Keratinocyte (primary cell): ENCODE results near the gene POLR2L. TPM values are rescaled to one million over a fixed set of nuclear protein-coding genes. Genes with fewer than 3 reads are reported as not detected.

Source experiments
- DNase-seq: peaks from one replicate; pipeline ENCODE4 v3.0.0-alpha.2; 2011; ENCODE audit warnings: low read depth, missing footprints, low spot score
- FAIRE-seq: peaks from 2 replicates; lab custom pipeline; 2011; peaks lifted over from hg19 to GRCh38; lab: Jason Lieb, UNC
- H2AFZ ChIP-seq: 2 replicates; pipeline ENCODE4 v1.6.0; 2012; ENCODE audit warnings: low read length, control low read depth, inconsistent platforms; ENCODE audit not compliant: control insufficient read depth
- H3K27ac ChIP-seq: 2 replicates; pipeline ENCODE4 v1.5.1; 2011; ENCODE audit warnings: low read length; ENCODE audit not compliant: control insufficient read depth, insufficient read depth
- H3K27me3 ChIP-seq: 3 replicates; pipeline ENCODE4 v1.6.0; 2011; ENCODE audit warnings: low read length; ENCODE audit not compliant: control insufficient read depth, insufficient read depth; ENCODE audit errors: extremely low read depth
- H3K36me3 ChIP-seq, 2 experiments: 2 replicates in 1 of 2; 3 replicates in 1 of 2; pipeline ENCODE4 v1.5.1; 2011; ENCODE audit warnings: low read length in 2 of 2, mild to moderate bottlenecking in 1 of 2; ENCODE audit not compliant: control insufficient read depth in 2 of 2, insufficient read depth in 2 of 2; ENCODE audit errors: extremely low read depth in 1 of 2
- H3K4me1 ChIP-seq: 3 replicates; pipeline ENCODE4 v1.5.1; 2011; ENCODE audit warnings: low read length; ENCODE audit not compliant: control insufficient read depth, insufficient read depth; ENCODE audit errors: extremely low read depth
- H3K4me2 ChIP-seq: 3 replicates; pipeline ENCODE4 v1.6.0; 2011; ENCODE audit warnings: low read depth, low read length; ENCODE audit not compliant: control insufficient read depth, insufficient read depth; ENCODE audit errors: extremely low read depth
- H3K4me3 ChIP-seq, 3 experiments: fragments of 200-600 bp in 1 of 3; sonication (generic) in 1 of 3; 2 replicates in 2 of 3; 3 replicates in 1 of 3; pipeline ENCODE4 v1.5.1; 2011 to 2016; ENCODE audit warnings: low read length in 3 of 3, mild to moderate bottlenecking in 3 of 3, control low read depth in 2 of 3, inconsistent platforms in 1 of 3, low read depth in 1 of 3, mixed read lengths in 1 of 3, mixed run types in 1 of 3, moderate library complexity in 1 of 3; ENCODE audit not compliant: control insufficient read depth in 2 of 3, insufficient read depth in 2 of 3; ENCODE audit errors: extremely low read depth in 1 of 3
- H3K79me2 ChIP-seq: 2 replicates; pipeline ENCODE4 v1.6.0; 2012; ENCODE audit warnings: low read length; ENCODE audit not compliant: control insufficient read depth, insufficient read depth
- H3K9ac ChIP-seq: 3 replicates; pipeline ENCODE4 v1.6.0; 2011; ENCODE audit warnings: low read length; ENCODE audit not compliant: control insufficient read depth, insufficient read depth; ENCODE audit errors: extremely low read depth
- H3K9me1 ChIP-seq: 3 replicates; pipeline ENCODE4 v1.6.0; 2011; ENCODE audit warnings: low read length; ENCODE audit not compliant: control insufficient read depth, insufficient read depth; ENCODE audit errors: extremely low read depth
- H3K9me3 ChIP-seq: 2 replicates; pipeline ENCODE4 v1.5.1; 2012; ENCODE audit warnings: low read depth, low read length; ENCODE audit not compliant: control insufficient read depth
- H4K20me1 ChIP-seq: 3 replicates; pipeline ENCODE4 v1.6.0; 2011; ENCODE audit warnings: low read length; ENCODE audit not compliant: control insufficient read depth, insufficient read depth; ENCODE audit errors: extremely low read depth
- EZH2 ChIP-seq: IDR thresholded peaks from one replicate; pipeline ENCODE4 v1.6.1; 2012; ENCODE audit warnings: inconsistent platforms, mild to moderate bottlenecking, low read length, moderate library complexity
- dilution Hi-C: fragments of 300-500 bp; cut with MboI; formaldehyde crosslinking; loops from one replicate; pipeline ENCODE4 v1.7.0; 2020; ENCODE audit warnings: low sequenced_read_pairs; ENCODE audit not compliant: extremely low pct_ligation_motif_present
- polyA plus RNA-seq, 5 experiments: library from polyadenylated mRNA; depleted of rRNA in 3 of 5; stranded (reverse) in 3 of 5; stranded (forward) in 1 of 5; unstranded in 1 of 5; fragments of >200 nt; gene quantifications; 1 replicate in 1 of 5; 2 replicates in 3 of 5; 3 replicates in 1 of 5; pipeline versions ENCODE4 v1.2.1 to v1.2.3, GENCODE V29; 2011 to 2012; ENCODE audit warnings: missing spikeins in 2 of 5, low read depth in 1 of 5, low replicate concordance in 1 of 5
- TF ChIP-seq, protein P1 (sequence below), 3 experiments: IDR thresholded peaks in 1 of 3; conservative IDR thresholded peaks in 1 of 3; optimal IDR thresholded peaks in 1 of 3; 2 replicates in 2 of 3; 3 replicates in 1 of 3; pipeline versions ENCODE3 to v1.5.1; 2011; ENCODE audit warnings: low read length in 3 of 3, mild to moderate bottlenecking in 3 of 3, moderate library complexity in 2 of 3, control low read depth in 1 of 3, inconsistent platforms in 1 of 3; ENCODE audit not compliant: insufficient read depth in 2 of 3; ENCODE audit errors: extremely low read depth in 1 of 3

POLR2L gene
- polyA plus RNA-seq, 1 donor (not counting 4 experiments of a cell fraction or from before 2014, with no cell fraction given) = 145 TPM

DNA sequence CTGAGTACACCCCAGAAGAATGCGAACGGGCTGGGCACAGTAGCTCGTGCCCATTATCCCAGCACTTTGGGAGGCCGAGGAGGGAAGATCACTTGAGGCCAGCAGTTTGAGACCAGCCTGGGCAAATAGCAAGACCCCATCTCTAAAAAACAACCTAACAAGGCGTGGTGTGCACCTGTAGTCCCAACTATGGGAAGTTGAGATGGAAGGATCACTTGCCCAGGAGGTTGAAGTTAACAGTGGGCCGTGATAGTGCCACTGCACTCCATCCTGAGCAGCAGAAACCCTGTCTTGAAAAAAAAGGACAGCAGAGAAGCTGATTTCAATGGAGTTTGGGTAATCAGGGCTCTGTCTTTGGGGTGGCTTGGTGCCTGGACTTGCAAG, 29.3 kb downstream of the POLR2L start:
- Histone ChIP-seq H3K9me1 (no peaks in the 10 kb centered on the region), H3K9ac (no peak overlapping the region), H2AFZ (no peak overlapping the region), H3K4me3 (no peak overlapping the region), H3K4me2 (no peak overlapping the region), H4K20me1 (peaks cover 19% of the 10 kb centered on the region), H3K9me3 (no peaks in the 10 kb centered on the region), H3K4me1 (peaks cover 20% of the 10 kb centered on the region), H3K27ac (no peak overlapping the region), H3K36me3 (peaks cover 29 to 31% of the 10 kb centered on the region in 2 experiments), H3K27me3 (no peaks in the 10 kb centered on the region), H3K79me2 (peaks cover 39% of the 10 kb centered on the region)
- dilution Hi-C loops = no loop called here
- FAIRE-seq = no peak
- no peak for DNase-seq
- no peak for TF ChIP-seq EZH2
- TF ChIP-seq, protein P1, sequence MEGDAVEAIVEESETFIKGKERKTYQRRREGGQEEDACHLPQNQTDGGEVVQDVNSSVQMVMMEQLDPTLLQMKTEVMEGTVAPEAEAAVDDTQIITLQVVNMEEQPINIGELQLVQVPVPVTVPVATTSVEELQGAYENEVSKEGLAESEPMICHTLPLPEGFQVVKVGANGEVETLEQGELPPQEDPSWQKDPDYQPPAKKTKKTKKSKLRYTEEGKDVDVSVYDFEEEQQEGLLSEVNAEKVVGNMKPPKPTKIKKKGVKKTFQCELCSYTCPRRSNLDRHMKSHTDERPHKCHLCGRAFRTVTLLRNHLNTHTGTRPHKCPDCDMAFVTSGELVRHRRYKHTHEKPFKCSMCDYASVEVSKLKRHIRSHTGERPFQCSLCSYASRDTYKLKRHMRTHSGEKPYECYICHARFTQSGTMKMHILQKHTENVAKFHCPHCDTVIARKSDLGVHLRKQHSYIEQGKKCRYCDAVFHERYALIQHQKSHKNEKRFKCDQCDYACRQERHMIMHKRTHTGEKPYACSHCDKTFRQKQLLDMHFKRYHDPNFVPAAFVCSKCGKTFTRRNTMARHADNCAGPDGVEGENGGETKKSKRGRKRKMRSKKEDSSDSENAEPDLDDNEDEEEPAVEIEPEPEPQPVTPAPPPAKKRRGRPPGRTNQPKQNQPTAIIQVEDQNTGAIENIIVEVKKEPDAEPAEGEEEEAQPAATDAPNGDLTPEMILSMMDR (optimal IDR thresholded peaks at IDR 0.05 in 1 of 3, IDR thresholded peaks at IDR 0.05 in 1 of 3, conservative IDR thresholded peaks at IDR 0.05 in 1 of 3; ENCODE audit: extremely low read depth in 1 of 3, insufficient read depth in 2 of 3, low read length in 3 of 3) = no peak

- Histone ChIP-seq H3K27me3 (no peaks in the 10 kb centered on the region), H3K9ac (no peak overlapping the region), H2AFZ (no peak overlapping the region), H3K36me3 (peaks cover 29 to 31% of the 10 kb centered on the region in 2 experiments), H4K20me1 (peaks cover 19% of the 10 kb centered on the region), H3K4me1 (peaks cover 20% of the 10 kb centered on the region), H3K4me2 (no peak overlapping the region), H3K79me2 (peaks cover 39% of the 10 kb centered on the region), H3K9me1 (no peaks in the 10 kb centered on the region), H3K9me3 (no peaks in the 10 kb centered on the region), H3K4me3 (no peak overlapping the region), H3K27ac (no peak overlapping the region)
- FAIRE-seq (no peak), DNase-seq (no peak)
- TF ChIP-seq, protein P1 (optimal IDR thresholded peaks at IDR 0.05 in 1 of 3, IDR thresholded peaks at IDR 0.05 in 1 of 3, conservative IDR thresholded peaks at IDR 0.05 in 1 of 3; ENCODE audit: extremely low read depth in 1 of 3, insufficient read depth in 2 of 3, low read length in 3 of 3) = no peak
- no peak for TF ChIP-seq EZH2
- dilution Hi-C loops = no loop called here
Measured at GRCh38 chr11:812390-812789, 29.9 kb downstream of the POLR2L start.
